OCI-LY7 (cell line): ENCODE data around the gene GRM1. TPM values are rescaled to one million over a fixed set of nuclear protein-coding genes. Genes with fewer than 3 reads are reported as not detected.

Experiments used
- BruUV-seq: library from RNA; stranded (reverse); fragments of 400-500 nt; replicated peaks from 2 replicates; lab custom pipeline; 2021; lab: Mats Ljungman, UMichigan
- CTCF ChIA-PET: fragments of 300-600 bp; sonication (Branson Sonifier 250); formaldehyde crosslinking; loops from one replicate; lab custom pipeline; 2022; ENCODE audit warnings: antibody characterized with exemption; ENCODE audit not compliant: unreplicated experiment; lab: Charles Lee
- POLR2A ChIA-PET: fragments of 300-600 bp; sonication (Branson Sonifier 250); formaldehyde crosslinking; loops from one replicate; lab custom pipeline; 2022; ENCODE audit warnings: antibody characterized with exemption; lab: Charles Lee
- DNase-seq: peaks from one replicate; pipeline ENCODE4 v3.0.0-alpha.2; 2015; ENCODE audit warnings: low spot score
- H2AFZ ChIP-seq: fragments of 200-600 bp; sonication (generic), shearing (Covaris generic); 2 replicates; pipeline ENCODE4 v1.6.1; 2014; ENCODE audit warnings: mild to moderate bottlenecking, antibody characterized with exemption, low read length, moderate library complexity
- H3K27ac ChIP-seq: fragments of 200-600 bp; sonication (generic); 2 replicates; pipeline ENCODE4 v1.5.1; 2014; ENCODE audit warnings: mixed run types, low read depth, mild to moderate bottlenecking, moderate library complexity, low read length, inconsistent platforms; ENCODE audit not compliant: poor library complexity, severe bottlenecking
- H3K36me3 ChIP-seq: fragments of 200-600 bp; sonication (generic); 2 replicates; pipeline ENCODE4 v1.6.1; 2014; ENCODE audit warnings: mild to moderate bottlenecking, antibody characterized with exemption, low read length, moderate library complexity, mixed read lengths; ENCODE audit not compliant: insufficient read depth
- H3K4me1 ChIP-seq: fragments of 200-600 bp; sonication (generic); 2 replicates; pipeline ENCODE4 v1.5.1; 2014; ENCODE audit warnings: mild to moderate bottlenecking, low read length; ENCODE audit not compliant: insufficient read depth, poor library complexity, severe bottlenecking
- H3K4me2 ChIP-seq: fragments of 200-600 bp; sonication (generic); 2 replicates; pipeline ENCODE4 v1.6.1; 2014; ENCODE audit warnings: mild to moderate bottlenecking, low read length
- H3K4me3 ChIP-seq: fragments of 200-600 bp; sonication (generic); 2 replicates; pipeline ENCODE4 v1.5.1; 2014; ENCODE audit warnings: mild to moderate bottlenecking, low read depth, low read length; ENCODE audit not compliant: poor library complexity, severe bottlenecking
- H3K79me2 ChIP-seq: fragments of 200-600 bp; sonication (generic); 2 replicates; pipeline ENCODE4 v1.6.1; 2016; ENCODE audit warnings: low read depth, mild to moderate bottlenecking, low read length, moderate library complexity, mixed read lengths; ENCODE audit not compliant: insufficient read depth
- H3K9me2 ChIP-seq: fragments of 200-600 bp; sonication (generic); 2 replicates; pipeline ENCODE4 v1.6.1; 2016; ENCODE audit warnings: mild to moderate bottlenecking, low read length, mixed read lengths; ENCODE audit not compliant: insufficient read depth
- H3K9me3 ChIP-seq: fragments of 200-600 bp; sonication (generic); 2 replicates; pipeline ENCODE4 v1.6.1; 2014; ENCODE audit warnings: mild to moderate bottlenecking, mixed run types, low read length, mixed read lengths
- H4K20me1 ChIP-seq: fragments of 200-600 bp; sonication (generic); 2 replicates; pipeline ENCODE4 v1.6.1; 2014; ENCODE audit warnings: mild to moderate bottlenecking, antibody characterized with exemption, low read length, moderate library complexity, mixed read lengths; ENCODE audit not compliant: insufficient read depth
- CTCF ChIP-seq: fragments of 200-600 bp; sonication (generic); conservative IDR thresholded peaks from 2 replicates; pipeline ENCODE4 v1.5.1; 2014; ENCODE audit warnings: mild to moderate bottlenecking, antibody characterized with exemption, low read length, moderate library complexity, mixed read lengths
- EZH2phosphoT487 ChIP-seq: fragments of 200-600 bp; sonication (generic); IDR thresholded peaks from 2 replicates; pipeline ENCODE4 v1.6.1; 2018; ENCODE audit warnings: low read depth, borderline replicate concordance, mild to moderate bottlenecking, mixed run types, antibody characterized with exemption, low read length, moderate library complexity, mixed read lengths
- intact Hi-C: fragments of 100-400 bp; cut with micrococcal nuclease; formaldehyde crosslinking; loops from one replicate; pipeline ENCODE4 v1.10.0; 2022; ENCODE audit not compliant: unreplicated experiment
- total RNA-seq, 2 experiments: library from RNA; depleted of rRNA in 1 of 2; stranded (reverse); fragments of >200 nt in 1 of 2; shearing (Covaris generic) in 1 of 2; gene quantifications; 2 replicates each; pipeline ENCODE4 v1.2.3, GENCODE V29; 2014 to 2022

GRM1 gene
- total RNA-seq, 2 experiments from 2014 or later: not detected

- Histone ChIP-seq H3K4me2 (no peak overlapping the region), H3K4me3 (no peak overlapping the region), H3K27ac (no peak overlapping the region), H3K36me3 (no peaks in the 10 kb centered on the region), H3K79me2 (no peaks in the 10 kb centered on the region), H4K20me1 (no peaks in the 10 kb centered on the region), H3K9me3 (no peaks in the 10 kb centered on the region), H3K4me1 (no peaks in the 10 kb centered on the region), H2AFZ (no peak overlapping the region), H3K9me2 (no peaks in the 10 kb centered on the region)
- CTCF ChIA-PET: no interaction called here
- POLR2A ChIA-PET: no interaction called here
- intact Hi-C loops: no loop called here
- no peak for DNase-seq
- TF ChIP-seq CTCF (no peak), EZH2phosphoT487 (no peak)
- no TSS peak for BruUV-seq
Observed at GRCh38 chr6:146358431-146359046, 329.7 kb downstream of the GRM1 start.

- ChIA-PET POLR2A (no interaction called here), CTCF (no interaction called here)
- no peak for DNase-seq
- no peak for TF ChIP-seq EZH2phosphoT487
- no peak for TF ChIP-seq CTCF
- Histone ChIP-seq H3K27ac (no peak overlapping the region), H3K9me2 (no peaks in the 10 kb centered on the region), H2AFZ (no peak overlapping the region), H3K4me3 (no peak overlapping the region), H3K36me3 (no peaks in the 10 kb centered on the region), H3K9me3 (no peaks in the 10 kb centered on the region), H3K4me1 (no peaks in the 10 kb centered on the region), H3K79me2 (no peaks in the 10 kb centered on the region), H3K4me2 (no peak overlapping the region), H4K20me1 (no peaks in the 10 kb centered on the region)
- no TSS peak for BruUV-seq
- intact Hi-C loops: no loop called here
Observed at GRCh38 chr6:146359131-146359530, 330.3 kb downstream of the GRM1 start.

- Histone ChIP-seq H3K9me2 (no peaks in the 10 kb centered on the region), H3K4me2 (no peak overlapping the region), H3K9me3 (no peaks in the 10 kb centered on the region), H3K36me3 (no peaks in the 10 kb centered on the region), H4K20me1 (no peaks in the 10 kb centered on the region), H3K27ac (no peak overlapping the region), H3K79me2 (no peaks in the 10 kb centered on the region), H2AFZ (no peak overlapping the region), H3K4me1 (no peaks in the 10 kb centered on the region), H3K4me3 (no peak overlapping the region)
- no peak for DNase-seq
- ChIA-PET POLR2A (no interaction called here), CTCF (no interaction called here)
- intact Hi-C loops: no loop called here
- TF ChIP-seq CTCF (no peak), EZH2phosphoT487 (no peak)
- no TSS peak for BruUV-seq
Observed at GRCh38 chr6:146361128-146361924, 332.5 kb downstream of the GRM1 start.
